ENCODE measurements around the gene KLK10.

The KLK10 gene

DNA sequence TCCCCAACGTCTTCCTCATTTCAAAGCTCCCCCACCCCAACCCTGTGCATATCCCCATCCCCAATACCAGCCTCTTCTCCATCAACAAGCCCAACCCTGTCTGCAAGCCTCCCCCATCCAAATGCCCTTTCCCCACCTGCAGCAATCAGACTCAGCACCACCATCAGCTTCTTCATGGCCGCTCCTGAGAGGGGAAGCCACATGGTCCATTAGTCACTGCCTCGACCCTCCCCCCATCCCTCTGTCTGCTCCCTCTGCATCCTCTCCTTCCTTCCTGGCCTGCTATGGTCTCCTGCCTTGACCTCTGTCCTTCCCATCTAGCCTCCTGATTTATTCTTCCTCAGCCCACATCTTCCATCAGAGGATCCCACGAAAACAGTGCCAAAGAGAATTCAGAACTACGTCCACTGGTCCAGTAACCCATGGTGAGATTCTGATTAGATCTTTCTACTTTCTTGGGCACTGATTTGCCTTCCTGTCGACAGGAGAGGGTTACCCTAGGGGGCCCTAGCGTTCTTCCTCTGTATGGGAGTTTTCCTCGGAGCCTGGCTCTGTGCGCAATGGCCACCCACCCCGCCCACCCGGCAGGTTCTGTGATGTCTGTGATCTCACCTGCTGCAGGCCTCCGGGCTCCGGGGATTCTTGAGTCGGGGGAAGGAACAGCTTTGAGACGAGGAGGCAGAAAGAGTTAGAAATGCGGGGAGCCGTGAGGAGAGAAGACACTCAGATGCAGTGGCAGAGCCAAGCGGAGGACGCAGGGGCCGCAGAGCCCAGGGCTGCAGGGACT is 51.4 kb downstream of the KLK10 start:
- no peak for DNase-seq (ENCODE audit: low read depth)

DNA sequence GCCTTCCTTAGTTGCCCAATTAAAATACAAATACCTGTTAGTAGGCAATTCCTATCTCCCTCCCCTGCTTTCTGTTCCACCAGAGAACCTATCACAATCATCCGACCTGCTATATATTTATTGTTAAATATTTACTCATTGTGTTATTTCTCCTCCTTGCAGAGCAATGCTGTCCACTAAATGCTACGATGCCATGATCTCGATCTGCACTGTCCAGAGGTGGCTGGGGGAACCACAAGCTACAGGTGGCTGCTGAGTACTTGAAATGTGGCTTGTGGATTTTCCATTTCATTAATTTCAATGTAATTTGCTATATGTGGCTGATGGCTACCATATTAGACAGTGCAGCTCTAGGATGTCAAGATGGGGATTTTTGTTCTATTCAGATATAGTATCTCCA is 55.2 kb downstream of the KLK10 start:
- no peak for DNase-seq (ENCODE audit: low read depth)

DNA sequence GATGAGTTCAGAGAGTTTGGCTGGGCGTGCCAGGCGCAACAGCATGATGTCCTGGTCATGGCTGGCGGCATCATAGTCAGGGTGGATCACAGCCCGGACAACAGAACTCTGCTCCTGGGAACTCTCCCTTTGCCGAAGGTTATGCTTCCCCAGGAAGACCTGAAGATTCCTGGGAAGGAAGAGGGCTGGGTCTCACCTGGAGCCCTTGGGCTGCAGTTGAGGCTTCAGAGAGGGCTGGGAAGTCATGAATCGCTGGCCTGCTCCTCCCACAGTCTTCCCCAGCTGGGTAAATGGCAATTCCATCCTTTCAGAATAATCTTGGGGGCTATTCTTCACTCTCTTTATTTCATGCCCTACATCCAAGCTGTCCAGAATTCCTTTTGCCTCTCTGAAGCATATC is 56.1 kb downstream of the KLK10 start:
- DNase-seq (ENCODE audit: low read depth) = no peak

Data from HS-5 (cell line).